Stimulated activated memory B cell treated with anti-CD40 and anti-IgM and Interleukin-4, amounts not matched to agents 10 μg/mL and 1 μg/mL and 100 μg/mL, for 72 hours (primary cell): ENCODE measurements around the gene MMP2.

Source experiments
- ATAC-seq: fragments of 150-1000 bp; cut with Tn5 transposase; 2 replicates; pipeline ENCODE4 v1.10.0; 2021
- H3K27ac Mint-ChIP-seq: one replicate; pipeline ENCODE4 v1.8.0; 2022; ENCODE audit warnings: mild to moderate bottlenecking, mixed read lengths
- H3K27me3 Mint-ChIP-seq: one replicate; pipeline ENCODE4 v1.8.0; 2022; ENCODE audit warnings: mixed read lengths
- H3K36me3 Mint-ChIP-seq: one replicate; pipeline ENCODE4 v1.8.0; 2022; ENCODE audit warnings: mixed read lengths
- H3K4me1 Mint-ChIP-seq: one replicate; pipeline ENCODE4 v1.8.0; 2022; ENCODE audit warnings: mixed read lengths
- H3K4me3 Mint-ChIP-seq: one replicate; pipeline ENCODE4 v1.8.0; 2022; ENCODE audit warnings: mild to moderate bottlenecking, moderate library complexity, mixed read lengths
- H3K9me3 Mint-ChIP-seq: one replicate; pipeline ENCODE4 v1.8.0; 2022; ENCODE audit warnings: mixed read lengths

MMP2 gene

GRCh38 chr16:55478827-55479429 lies at the start of gene MMP2:
MMP2 (plus strand) TSS chr16:55479198; CDS start chr16:55479480, 282 bp downstream.
- Mint-ChIP-seq H3K27ac (no peak within 1 kb of the TSS), H3K36me3 (no peaks in the 10 kb centered on the region), H3K27me3 (peaks cover 40% of the 10 kb centered on the region)

GRCh38 chr16:55433030-55433429 lies 46.0 kb upstream of the MMP2 start:
- Mint-ChIP-seq H3K36me3 (no peaks in the 10 kb centered on the region), H3K4me3 (no peak overlapping the region), H3K27me3 (peaks cover 11% of the 10 kb centered on the region), H3K4me1 (no peaks in the 10 kb centered on the region), H3K27ac (no peak overlapping the region), H3K9me3 (no peaks in the 10 kb centered on the region)
- no peak for ATAC-seq

More at GRCh38 chr16:55478827-55479429, at the start of gene MMP2:
- no peak for ATAC-seq
- H3K4me1 Mint-ChIP-seq: no peaks in the 10 kb centered on the region
- peaks cover 3% of the 10 kb centered on the region for H3K9me3 Mint-ChIP-seq
- H3K4me3 Mint-ChIP-seq: no peak within 1 kb of the TSS

- Mint-ChIP-seq H3K4me3 (no peak overlapping the region), H3K27ac (no peak overlapping the region), H3K27me3 (peaks cover 11% of the 10 kb centered on the region), H3K36me3 (no peaks in the 10 kb centered on the region), H3K4me1 (no peaks in the 10 kb centered on the region), H3K9me3 (no peaks in the 10 kb centered on the region)
- ATAC-seq: no peak
Measured at GRCh38 chr16:55433535-55433934, 45.5 kb upstream of the MMP2 start.

- Mint-ChIP-seq H3K27ac (no peak overlapping the region), H3K36me3 (no peaks in the 10 kb centered on the region), H3K9me3 (no peaks in the 10 kb centered on the region), H3K27me3 (peaks cover 11% of the 10 kb centered on the region), H3K4me3 (no peak overlapping the region), H3K4me1 (no peaks in the 10 kb centered on the region)
- no peak for ATAC-seq
Measured at GRCh38 chr16:55434000-55434399, 45.0 kb upstream of the MMP2 start.

- Mint-ChIP-seq H3K4me3 (no peak overlapping the region), H3K27me3 (peaks cover 11% of the 10 kb centered on the region), H3K4me1 (no peaks in the 10 kb centered on the region), H3K36me3 (no peaks in the 10 kb centered on the region), H3K9me3 (no peaks in the 10 kb centered on the region), H3K27ac (no peak overlapping the region)
- no peak for ATAC-seq
Measured at GRCh38 chr16:55435387-55435786, 43.6 kb upstream of the MMP2 start.

GRCh38 chr16:55436587-55436986 lies 42.4 kb upstream of the MMP2 start:
- Mint-ChIP-seq H3K4me1 (no peaks in the 10 kb centered on the region), H3K9me3 (no peaks in the 10 kb centered on the region), H3K36me3 (no peaks in the 10 kb centered on the region), H3K27ac (no peak overlapping the region), H3K27me3 (peaks cover 11% of the 10 kb centered on the region), H3K4me3 (no peak overlapping the region)
- no peak for ATAC-seq

- Mint-ChIP-seq H3K36me3 (no peaks in the 10 kb centered on the region), H3K9me3 (no peaks in the 10 kb centered on the region), H3K4me1 (no peaks in the 10 kb centered on the region), H3K27me3 (peaks cover 11% of the 10 kb centered on the region), H3K4me3 (no peak overlapping the region), H3K27ac (no peak overlapping the region)
- no peak for ATAC-seq
Measured at GRCh38 chr16:55437625-55438024, 41.4 kb upstream of the MMP2 start.

- H3K4me1 Mint-ChIP-seq: no peaks in the 10 kb centered on the region
Measured at GRCh38 chr16:55438281-55438680, 40.7 kb upstream of the MMP2 start.

GRCh38 chr16:55439101-55439690 lies 39.8 kb upstream of the MMP2 start:
- H3K36me3 Mint-ChIP-seq: no peaks in the 10 kb centered on the region
- H3K9me3 Mint-ChIP-seq: no peaks in the 10 kb centered on the region
- H3K27me3 Mint-ChIP-seq: peaks cover 9% of the 10 kb centered on the region
- no peaks in the 10 kb centered on the region for H3K4me1 Mint-ChIP-seq
- no peak overlapping the region for H3K27ac Mint-ChIP-seq
- no peak for ATAC-seq
- H3K4me3 Mint-ChIP-seq: no peak overlapping the region

More at GRCh38 chr16:55438281-55438680, 40.7 kb upstream of the MMP2 start:
- Mint-ChIP-seq H3K27me3 (peaks cover 13% of the 10 kb centered on the region), H3K36me3 (no peaks in the 10 kb centered on the region), H3K4me3 (no peak overlapping the region), H3K9me3 (no peaks in the 10 kb centered on the region), H3K27ac (no peak overlapping the region)
- ATAC-seq: no peak

GRCh38 chr16:55443434-55444346 lies 35.3 kb upstream of the MMP2 start:
- peaks cover 15% of the 10 kb centered on the region for H3K4me1 Mint-ChIP-seq
- no peak overlapping the region for H3K4me3 Mint-ChIP-seq
- no peak overlapping the region for H3K27ac Mint-ChIP-seq
- peaks cover 9% of the 10 kb centered on the region for H3K27me3 Mint-ChIP-seq
- no peak for ATAC-seq
- no peaks in the 10 kb centered on the region for H3K36me3 Mint-ChIP-seq
- H3K9me3 Mint-ChIP-seq: no peaks in the 10 kb centered on the region

- Mint-ChIP-seq H3K36me3 (no peaks in the 10 kb centered on the region), H3K27ac (no peak overlapping the region), H3K4me3 (no peak overlapping the region), H3K4me1 (peaks cover 15% of the 10 kb centered on the region), H3K27me3 (peaks cover 9% of the 10 kb centered on the region), H3K9me3 (no peaks in the 10 kb centered on the region)
- ATAC-seq: peak; percentile 69
Measured at GRCh38 chr16:55444754-55445485, 34.1 kb upstream of the MMP2 start.

GRCh38 chr16:55447231-55447630 lies 31.8 kb upstream of the MMP2 start:
- no peak for ATAC-seq
- Mint-ChIP-seq H3K4me3 (no peak overlapping the region), H3K27me3 (peaks cover 9% of the 10 kb centered on the region), H3K9me3 (no peaks in the 10 kb centered on the region), H3K36me3 (no peaks in the 10 kb centered on the region), H3K4me1 (peaks cover 15% of the 10 kb centered on the region), H3K27ac (no peak overlapping the region)

- Mint-ChIP-seq H3K9me3 (peaks cover 6% of the 10 kb centered on the region), H3K27ac (no peak overlapping the region), H3K27me3 (no peaks in the 10 kb centered on the region), H3K4me1 (peaks cover 6% of the 10 kb centered on the region), H3K36me3 (no peaks in the 10 kb centered on the region), H3K4me3 (no peak overlapping the region)
- ATAC-seq: no peak
Measured at GRCh38 chr16:55452996-55453395, 26.0 kb upstream of the MMP2 start.

- Mint-ChIP-seq H3K27ac (no peak overlapping the region), H3K4me3 (no peak overlapping the region), H3K4me1 (no peaks in the 10 kb centered on the region), H3K9me3 (peaks cover 6% of the 10 kb centered on the region), H3K36me3 (no peaks in the 10 kb centered on the region), H3K27me3 (no peaks in the 10 kb centered on the region)
- no peak for ATAC-seq
Measured at GRCh38 chr16:55453909-55454308, 25.1 kb upstream of the MMP2 start.

GRCh38 chr16:55454861-55455260 lies 24.1 kb upstream of the MMP2 start:
- Mint-ChIP-seq H3K9me3 (peaks cover 6% of the 10 kb centered on the region), H3K4me3 (no peak overlapping the region), H3K27ac (no peak overlapping the region), H3K36me3 (no peaks in the 10 kb centered on the region), H3K4me1 (no peaks in the 10 kb centered on the region), H3K27me3 (no peaks in the 10 kb centered on the region)
- no peak for ATAC-seq
